Panc1 (cell line): ENCODE measurements around the gene SLC24A4. TPM values are rescaled to one million over a fixed set of nuclear protein-coding genes. Genes with fewer than 3 reads are reported as not detected.
A peak's percentile ranks its signal among the peaks of the same experiment; 100 is the strongest.

Source experiments
- ATAC-seq: fragments of 200-7000 bp; cut with Tn5 transposase; 2 replicates; pipeline ENCODE4 v1.9.1; 2020; ENCODE audit warnings: mild to moderate bottlenecking, moderate library complexity
- BruUV-seq: library from RNA; stranded (reverse); fragments of 400-500 nt; replicated peaks from 2 replicates; lab custom pipeline; 2021; lab: Mats Ljungman, UMichigan
- CTCF ChIA-PET: fragments of 300-600 bp; sonication (Branson Sonifier 250); formaldehyde crosslinking; loops from one replicate; lab custom pipeline; 2022; ENCODE audit warnings: antibody characterized with exemption; lab: Charles Lee
- POLR2A ChIA-PET: fragments of 300-600 bp; sonication (Branson Sonifier 250); formaldehyde crosslinking; loops from one replicate; lab custom pipeline; 2022; ENCODE audit warnings: antibody characterized with exemption; lab: Charles Lee
- DNase-seq: peaks from one replicate; pipeline ENCODE4 v3.0.0-alpha.2; 2010; ENCODE audit warnings: low read depth, low spot score
- H3K27ac ChIP-seq: 2 replicates; pipeline ENCODE4 v1.5.1; 2011; ENCODE audit warnings: mild to moderate bottlenecking, low read length, inconsistent platforms
- H3K27me3 ChIP-seq: fragments of 200-500 bp; sonication (Bioruptor generic); 2 replicates; pipeline ENCODE4 v1.6.0; 2014; ENCODE audit warnings: low read length, inconsistent platforms; ENCODE audit not compliant: control insufficient read depth, insufficient read depth
- H3K36me3 ChIP-seq: fragments of 200-500 bp; sonication (Bioruptor generic); 2 replicates; pipeline ENCODE4 v1.5.1; 2014; ENCODE audit warnings: inconsistent platforms, mild to moderate bottlenecking, low read length, moderate library complexity; ENCODE audit not compliant: control insufficient read depth, insufficient read depth
- H3K4me1 ChIP-seq: 2 replicates; pipeline ENCODE4 v1.5.1; 2011; ENCODE audit warnings: inconsistent platforms, mild to moderate bottlenecking, low read length, moderate library complexity; ENCODE audit not compliant: control insufficient read depth, insufficient read depth
- H3K4me3 ChIP-seq, 2 experiments: 2 replicates each; pipeline ENCODE4 v1.5.1; 2011 to 2012; ENCODE audit warnings: low read depth in 2 of 2, low read length in 2 of 2, mild to moderate bottlenecking in 2 of 2, inconsistent platforms in 1 of 2, moderate library complexity in 1 of 2
- H3K9me3 ChIP-seq: fragments of 200-500 bp; sonication (Bioruptor generic); 2 replicates; pipeline ENCODE4 v1.5.1; 2014; ENCODE audit warnings: low read depth, mild to moderate bottlenecking, inconsistent platforms, low read length, moderate library complexity; ENCODE audit not compliant: control insufficient read depth, insufficient read depth
- CTCF ChIP-seq: fragments of 450-650 bp; IDR thresholded peaks from 2 replicates; pipeline ENCODE4 v1.5.1; 2017; ENCODE audit warnings: mild to moderate bottlenecking
- POLR2AphosphoS5 ChIP-seq: IDR thresholded peaks from 2 replicates; pipeline ENCODE4 v1.6.1; 2012; ENCODE audit warnings: mild to moderate bottlenecking, low read depth, low read length, moderate library complexity
- SIN3A ChIP-seq: IDR thresholded peaks from 2 replicates; pipeline ENCODE4 v1.6.1; 2012; ENCODE audit warnings: low read depth, mild to moderate bottlenecking, low read length, moderate library complexity, borderline replicate concordance; ENCODE audit not compliant: insufficient read depth
- TCF7L2 ChIP-seq: IDR thresholded peaks from 2 replicates; pipeline ENCODE4 v1.6.1; 2011; ENCODE audit warnings: mild to moderate bottlenecking, low read depth, low read length, inconsistent platforms
- in situ Hi-C: cut with HindIII; loops from 2 replicates; pipeline ENCODE4 v1.10.0; 2016; ENCODE audit warnings: low sequenced_read_pairs, low pct_unique_long_range_greater_than_20kb
- intact Hi-C: fragments of 100-400 bp; cut with micrococcal nuclease; formaldehyde crosslinking; loops from one replicate; pipeline ENCODE4 v1.10.0; 2022; ENCODE audit not compliant: unreplicated experiment
- total RNA-seq: library from RNA; stranded (reverse); gene quantifications from one replicate; pipeline ENCODE4 v1.2.1, GENCODE V29; 2021; ENCODE audit not compliant: unreplicated experiment

Gene SLC24A4
- total RNA-seq, 1 experiment from 2014 or later = not detected

GRCh38 chr14:92457016-92457565 lies 134.1 kb downstream of the SLC24A4 start:
- Histone ChIP-seq H3K27me3 (no peaks in the 10 kb centered on the region), H3K4me3 (no peak overlapping the region), H3K9me3 (no peaks in the 10 kb centered on the region), H3K36me3 (no peaks in the 10 kb centered on the region), H3K27ac (no peak overlapping the region), H3K4me1 (no peaks in the 10 kb centered on the region)
- DNase-seq (no peak), ATAC-seq (no peak; the same call in 1 of the 2 replicates)
- BruUV-seq = no TSS peak
- intact Hi-C loops = loop anchor here (5.0 kb wide), 1 partner anchor 325 kb away; no protein-coding TSS in a partner anchor
- ChIA-PET CTCF (no interaction called here), POLR2A (no interaction called here)
- in situ Hi-C loops = no loop called here
- TF ChIP-seq POLR2AphosphoS5 = no peak
- peak; percentile 47; the same call in 1 of the 2 replicates for TF ChIP-seq CTCF

- Histone ChIP-seq H3K4me3 (no peak overlapping the region), H3K4me1 (no peaks in the 10 kb centered on the region), H3K9me3 (no peaks in the 10 kb centered on the region), H3K36me3 (no peaks in the 10 kb centered on the region), H3K27me3 (no peaks in the 10 kb centered on the region), H3K27ac (no peak overlapping the region)
- intact Hi-C loops (loop anchor here (5.0 kb wide), 1 partner anchor 326 kb away; no protein-coding TSS in a partner anchor), in situ Hi-C loops (no loop called here)
- BruUV-seq = no TSS peak
- ChIA-PET CTCF (no interaction called here), POLR2A (no interaction called here)
- ATAC-seq = no peak
- no peak for TF ChIP-seq TCF7L2
- DNase-seq = no peak
These were observed 135.4 kb downstream of the SLC24A4 start for GRCh38 chr14:92458136-92459029.

GRCh38 chr14:92459030-92459949 lies 136.3 kb downstream of the SLC24A4 start:
- no peak overlapping the region for H3K27ac ChIP-seq
- intact Hi-C loops = loop anchor here (5.0 kb wide), 1 partner anchor 327 kb away; no protein-coding TSS in a partner anchor

More at GRCh38 chr14:92459030-92459949, 136.3 kb downstream of the SLC24A4 start:
- Histone ChIP-seq H3K27me3 (no peaks in the 10 kb centered on the region), H3K36me3 (no peaks in the 10 kb centered on the region), H3K9me3 (no peaks in the 10 kb centered on the region), H3K4me1 (no peaks in the 10 kb centered on the region), H3K4me3 (no peak overlapping the region)
- in situ Hi-C loops = no loop called here
- ATAC-seq = no peak
- no peak for DNase-seq
- CTCF ChIA-PET = no interaction called here
- no TSS peak for BruUV-seq
- TF ChIP-seq SIN3A = no peak
- TF ChIP-seq POLR2AphosphoS5 = no peak
- POLR2A ChIA-PET = no interaction called here
